IPS DF 4.7 (cell line): ENCODE data around the gene C2orf68.
"Not testable (repeated sequence)": the region's sequence is repeated elsewhere in the genome, so short reads cannot be mapped to it uniquely, and the experiment has no call there.

Experiments used
- DNase-seq: peaks from one replicate; pipeline ENCODE4 v3.0.0-alpha.2; 2013; ENCODE audit warnings: low spot score; ENCODE audit errors: extremely low read depth

Gene C2orf68

DNA sequence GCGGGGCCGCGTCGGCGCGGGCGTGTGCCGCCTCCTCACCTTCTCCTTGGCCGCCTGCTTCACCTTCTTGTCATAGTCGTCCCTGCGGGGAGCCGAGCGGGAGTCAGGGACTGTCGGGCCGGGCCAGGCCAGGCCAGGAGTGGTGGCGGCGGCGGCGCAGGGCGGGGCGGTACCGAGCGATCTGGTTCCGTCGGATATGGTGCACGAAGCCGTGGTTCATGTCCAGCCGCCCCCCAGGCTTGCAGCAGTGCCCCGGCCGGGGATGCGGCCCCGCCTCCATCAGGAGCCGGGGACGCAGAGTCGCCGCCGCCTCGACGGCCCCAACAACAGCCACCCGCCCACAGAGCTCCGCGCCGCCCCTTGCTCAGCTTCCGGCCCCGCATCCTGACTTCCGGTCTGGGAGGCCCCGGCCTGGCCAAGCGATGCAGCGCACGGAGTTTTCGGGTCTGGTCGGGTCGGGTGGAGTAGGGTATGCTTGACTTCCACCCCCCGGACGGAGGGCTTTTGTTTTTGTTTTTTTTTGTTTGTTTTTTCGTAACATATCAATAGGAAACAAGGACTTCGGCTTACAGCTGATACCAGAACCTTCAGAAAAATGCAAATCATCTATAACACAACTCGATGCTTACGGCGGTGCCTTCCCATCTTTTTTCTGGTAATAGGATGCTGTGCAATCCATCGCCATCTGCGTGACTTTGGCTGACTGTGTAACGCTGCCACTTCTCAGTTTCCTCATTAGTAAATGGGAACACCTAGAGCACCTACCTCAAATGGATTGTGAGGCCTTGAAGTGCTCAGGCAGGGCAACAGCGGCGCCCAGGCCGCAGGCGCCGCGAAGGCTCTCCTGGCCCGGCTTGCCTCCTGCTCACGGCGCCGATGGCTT is at the start of gene C2orf68:
Gene C2orf68 (minus strand): TSS at position 362 of the 883 bp plus-strand sequence. CDS start 82 bp downstream, at position 280.
- DNase-seq: no peak

DNA sequence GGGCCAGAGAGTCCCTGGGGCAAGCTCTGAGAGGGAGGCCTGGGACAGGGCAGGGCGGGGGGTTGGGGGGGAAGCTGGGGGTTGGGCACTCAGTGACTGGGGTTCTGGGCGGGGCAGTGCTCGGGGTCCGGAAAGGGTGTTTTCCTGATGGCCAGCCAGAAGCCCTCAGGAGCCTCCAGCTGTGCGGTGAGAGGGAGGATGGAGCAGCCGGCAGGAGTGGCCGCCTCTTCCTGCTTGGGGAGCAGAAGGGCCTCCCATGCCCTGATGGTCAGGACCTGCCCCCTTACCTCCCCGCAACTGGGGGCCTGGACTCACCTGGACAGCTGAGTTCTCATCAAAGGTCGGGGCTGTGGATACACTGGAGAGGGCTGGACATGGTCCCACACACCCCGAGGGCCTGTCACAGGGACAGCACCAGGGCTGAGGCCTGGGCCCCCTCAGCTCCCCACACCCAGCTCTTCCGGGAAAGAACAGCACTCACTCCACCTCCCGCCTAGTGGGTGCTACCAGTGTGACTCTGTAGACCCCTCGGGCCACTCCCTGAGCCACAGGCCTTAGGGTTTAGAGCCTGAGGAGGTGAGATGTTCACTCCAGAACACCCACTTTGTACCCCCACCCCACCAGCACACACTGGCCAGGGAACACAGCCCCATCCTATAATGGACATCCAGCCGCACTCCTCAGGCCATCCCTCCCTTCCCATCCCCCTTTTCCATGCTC is 49.4 kb upstream of the C2orf68 start:
- DNase-seq: no peak

- DNase-seq: no peak
Measured at GRCh38 chr2:85660725-85661124, 48.9 kb upstream of the C2orf68 start.

DNA sequence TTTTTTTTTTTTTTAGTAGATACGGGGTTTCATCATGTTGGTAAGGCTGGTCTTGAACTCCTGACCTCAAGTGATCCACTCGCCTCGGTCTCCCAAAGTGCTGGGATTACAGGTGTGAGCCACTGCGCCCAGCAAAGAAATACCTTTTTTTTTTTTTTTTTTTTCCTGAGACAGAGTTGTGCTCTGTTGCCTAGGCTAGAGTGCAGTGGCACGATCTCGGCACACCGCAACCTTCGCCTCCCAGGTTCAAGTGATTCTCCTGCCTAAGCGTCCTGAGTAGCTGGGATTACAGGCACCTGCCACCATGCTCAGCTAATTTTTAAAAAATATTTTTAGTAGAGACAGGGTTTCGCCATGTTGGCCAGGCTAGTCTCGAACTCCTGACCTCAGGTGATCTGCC is 48.4 kb upstream of the C2orf68 start:
- not testable (repeated sequence) for DNase-seq

DNA sequence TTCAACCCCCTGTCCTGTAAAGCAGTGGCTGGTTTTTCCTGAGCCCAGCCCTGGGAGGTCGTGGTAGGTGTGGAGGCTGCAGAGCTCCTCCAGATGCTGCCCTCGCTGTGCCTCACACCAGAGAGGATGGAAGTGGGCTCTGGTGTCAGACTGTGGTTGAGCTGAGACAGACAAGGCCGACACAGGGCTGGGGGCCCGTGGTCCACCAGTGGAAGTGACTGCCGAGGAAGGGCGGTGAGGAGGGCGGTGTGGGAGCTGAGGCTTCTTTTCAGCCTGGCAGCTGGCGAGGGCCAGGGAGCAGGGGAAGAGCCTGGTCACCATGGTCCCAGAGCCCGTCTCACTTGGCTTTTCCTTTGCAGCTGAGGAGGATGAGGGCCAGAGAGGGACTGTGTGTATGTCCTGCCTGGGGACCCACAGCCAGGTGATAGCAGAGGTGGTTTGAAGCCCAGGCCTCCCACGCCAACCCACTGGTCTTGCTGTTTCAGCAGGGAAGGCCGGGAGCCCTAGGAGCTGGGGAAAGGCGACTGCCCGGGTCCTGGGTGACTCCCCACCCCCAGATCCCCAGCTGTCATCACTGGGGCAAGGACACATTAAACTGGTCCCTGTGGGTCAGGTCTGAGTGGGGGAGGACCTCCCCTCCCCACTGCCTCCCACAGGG is 47.6 kb upstream of the C2orf68 start:
- DNase-seq: no peak

- DNase-seq: not testable (repeated sequence)
Measured at GRCh38 chr2:85657399-85657798, 45.5 kb upstream of the C2orf68 start.

GRCh38 chr2:85656468-85656867 is 44.6 kb upstream of the C2orf68 start:
- DNase-seq: no peak

- DNase-seq: no peak
Measured at GRCh38 chr2:85655961-85656417, 44.1 kb upstream of the C2orf68 start.

GRCh38 chr2:85653996-85654395 is 42.1 kb upstream of the C2orf68 start:
- no peak for DNase-seq

DNA sequence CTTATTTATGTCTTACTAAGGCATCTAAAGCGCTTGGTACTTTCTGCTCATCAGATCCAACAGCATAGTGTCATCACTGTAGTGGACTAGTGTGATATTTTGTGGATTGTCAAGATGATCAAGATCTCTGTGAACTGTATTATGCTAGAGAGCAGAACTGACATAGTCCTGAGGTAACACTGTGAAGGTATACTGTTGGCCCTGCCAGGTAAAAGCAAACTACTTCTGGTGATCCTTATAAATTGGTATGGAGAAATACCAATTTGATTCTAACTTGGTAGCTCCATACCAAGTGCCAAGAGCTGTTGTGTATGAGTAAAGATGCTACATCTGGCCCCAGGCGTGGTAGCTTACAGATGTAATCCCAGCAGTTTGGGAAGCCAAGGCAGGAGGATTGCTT is 40.2 kb upstream of the C2orf68 start:
- no peak for DNase-seq

GRCh38 chr2:85651097-85651496 is 39.2 kb upstream of the C2orf68 start:
- DNase-seq: no peak

DNA sequence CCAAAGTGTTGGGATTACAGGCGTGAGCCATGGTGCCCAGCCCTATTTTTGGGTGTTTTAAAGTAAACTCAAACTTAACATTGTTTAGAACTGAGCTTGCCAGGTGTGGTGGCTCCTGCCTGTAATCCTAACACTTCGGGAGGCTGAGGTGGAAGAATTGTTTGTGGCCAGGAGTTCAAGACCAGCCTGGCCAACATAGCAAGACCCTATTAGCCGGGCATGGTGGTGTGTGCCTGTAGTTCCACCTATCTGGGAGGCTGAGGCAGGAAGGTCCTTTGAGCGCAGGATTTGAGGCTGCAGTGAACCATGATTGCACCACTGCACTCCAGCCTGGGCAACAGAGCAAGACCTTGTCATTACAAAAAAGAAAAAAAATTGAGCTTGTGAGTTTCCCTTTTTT is 38.6 kb upstream of the C2orf68 start:
- DNase-seq: no peak

GRCh38 chr2:85649201-85650190 is 37.6 kb upstream of the C2orf68 start:
- DNase-seq: no peak

DNA sequence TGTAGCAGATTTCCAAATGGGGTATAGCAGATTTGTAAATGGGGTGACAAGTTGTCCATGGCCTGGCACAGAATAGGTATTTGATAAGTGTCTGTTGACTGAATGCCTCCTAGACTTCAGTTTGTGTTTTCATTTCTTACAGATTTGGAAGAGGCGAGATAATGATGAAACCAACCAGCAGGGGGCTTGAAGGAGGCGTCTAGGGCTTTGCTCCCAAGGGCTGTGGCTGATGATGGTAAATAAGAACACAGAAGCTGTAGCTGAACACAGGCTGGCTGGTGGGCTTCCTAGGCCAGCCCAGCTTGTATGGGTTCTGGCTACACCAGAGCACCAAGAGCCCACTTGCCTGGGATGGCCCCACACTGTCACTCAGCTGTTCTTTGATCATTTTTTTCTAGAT is 36.8 kb upstream of the C2orf68 start:
- no peak for DNase-seq

DNA sequence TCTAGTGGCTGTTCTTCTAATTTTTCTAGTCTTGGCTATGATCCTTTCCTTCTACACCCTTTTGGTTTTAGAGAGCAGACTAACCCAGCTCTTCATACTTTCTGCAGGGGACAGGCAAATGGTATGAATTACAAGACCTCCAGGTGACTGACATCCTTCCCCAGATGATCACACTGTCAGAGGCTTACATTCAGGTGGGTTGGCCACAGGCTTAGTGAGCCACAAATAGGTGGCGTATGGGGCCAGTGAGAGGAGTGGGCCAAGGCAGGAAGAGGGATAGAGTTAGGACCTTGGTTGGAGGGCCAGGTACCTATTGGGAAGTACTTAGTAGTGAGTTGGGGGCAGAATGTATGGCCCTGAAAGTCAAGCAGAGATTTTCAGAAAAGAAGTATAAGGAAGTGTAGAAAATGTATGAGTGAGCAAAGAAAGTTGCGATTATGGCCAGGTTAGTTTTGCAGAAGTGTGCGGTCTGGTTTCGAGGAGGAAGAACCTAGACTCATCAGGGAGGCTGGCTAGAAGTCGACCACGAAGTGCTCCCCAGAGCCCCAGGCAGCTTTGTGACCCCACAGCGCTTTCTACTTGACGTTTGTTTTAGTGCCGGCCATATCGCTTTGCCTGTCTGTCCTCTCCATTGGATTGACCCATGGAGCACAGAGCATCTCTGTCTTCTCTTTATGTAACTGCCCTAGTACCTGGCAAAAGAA is 36.1 kb upstream of the C2orf68 start:
- DNase-seq: no peak

GRCh38 chr2:85646166-85646565 is 34.3 kb upstream of the C2orf68 start:
- no peak for DNase-seq

- DNase-seq: no peak
Measured at GRCh38 chr2:85644909-85645308, 33.0 kb upstream of the C2orf68 start.

DNA sequence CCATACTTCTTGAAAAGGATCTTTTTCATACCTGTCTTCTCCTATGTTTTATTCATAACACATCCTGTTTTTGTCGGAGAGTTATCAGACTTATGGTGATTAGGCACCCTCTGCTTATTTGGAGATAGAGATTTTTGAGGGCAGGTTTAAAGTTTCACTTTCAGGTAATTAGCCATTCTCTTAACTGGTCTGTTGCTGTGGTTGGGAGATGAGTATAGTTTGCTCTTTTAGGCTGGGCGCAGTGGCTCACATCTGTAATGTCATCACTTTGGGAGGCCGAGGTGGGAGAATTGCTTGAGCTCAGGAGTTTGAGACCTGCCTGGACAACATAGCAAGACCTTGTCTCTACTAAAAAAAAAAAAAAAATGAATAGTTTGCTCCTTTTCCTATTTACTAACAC is 30.9 kb upstream of the C2orf68 start:
- DNase-seq: no peak

DNA sequence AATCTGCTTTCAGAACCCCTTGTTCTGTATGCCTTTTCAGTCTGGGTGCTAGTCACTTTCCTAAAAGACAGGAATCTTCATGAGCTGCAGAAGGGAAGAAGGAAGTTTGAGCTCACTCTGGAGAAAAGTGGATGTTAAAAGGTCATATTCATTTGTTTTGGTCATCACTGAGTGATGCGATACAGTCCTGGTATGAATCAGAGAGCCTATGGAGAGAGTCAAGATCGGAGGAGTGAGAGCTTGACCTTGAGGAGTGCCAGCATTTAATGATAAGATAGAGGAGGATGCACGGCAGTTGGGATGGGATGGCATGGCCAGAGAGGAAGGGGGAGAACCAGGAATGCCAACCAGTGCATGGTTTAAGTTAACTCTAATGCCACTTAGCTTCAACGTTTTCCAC is 23.8 kb upstream of the C2orf68 start:
- DNase-seq: no peak

DNA sequence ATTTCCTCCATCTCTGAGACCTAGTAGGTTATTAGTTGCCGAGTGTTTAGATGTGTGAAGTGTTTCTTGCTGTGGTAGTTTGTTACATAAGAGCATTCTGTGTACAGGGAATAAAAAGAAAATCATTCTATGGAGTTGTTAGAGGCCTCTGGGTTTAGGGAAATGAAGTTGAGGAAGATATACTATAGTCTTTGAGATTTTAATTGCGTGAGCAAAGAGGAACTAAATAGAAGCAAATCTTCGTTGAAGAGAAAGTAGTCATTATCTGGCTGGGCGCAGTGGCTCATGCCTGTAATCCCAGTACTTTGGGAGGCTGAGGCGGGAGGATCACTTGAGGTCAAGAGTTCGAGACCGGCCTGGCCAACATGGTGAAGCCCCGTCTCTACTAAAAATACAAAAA is 23.1 kb upstream of the C2orf68 start:
- DNase-seq: no peak
